Common myeloid progenitor, CD34-positive (primary cell): ENCODE results near the gene SNX2. TPM values are rescaled to one million over a fixed set of nuclear protein-coding genes. Genes with fewer than 3 reads are reported as not detected.

Experiments
- CTCF ChIA-PET: fragments of 350-600 bp; sonication (Branson Sonifier 250); formaldehyde crosslinking; loops from one replicate; lab custom pipeline; 2021; ENCODE audit warnings: antibody characterized with exemption; lab: Charles Lee
- POLR2A ChIA-PET: fragments of 350-600 bp; sonication (Branson Sonifier 250); formaldehyde crosslinking; loops from one replicate; lab custom pipeline; 2021; ENCODE audit warnings: antibody characterized with exemption; lab: Charles Lee
- DNase-seq, 3 donors: peaks; one replicate each; pipeline versions ENCODE4 v3.0.0 to v3.0.0-alpha.2; 2013
- H3K27ac ChIP-seq, 2 experiments: 1 replicate in 1 of 2; 2 replicates in 1 of 2; pipeline ENCODE4 v1.7.0; 2013; ENCODE audit warnings: inconsistent platforms in 2 of 2, low read length in 2 of 2, mild to moderate bottlenecking in 2 of 2, low read depth in 1 of 2, moderate library complexity in 1 of 2; ENCODE audit not compliant: severe bottlenecking in 2 of 2, insufficient read depth in 1 of 2, poor library complexity in 1 of 2
- H3K27me3 ChIP-seq, 5 experiments: replicated peaks in 2 of 5; 1 replicate in 3 of 5; 2 replicates in 2 of 5; pipeline versions ENCODE4 v1.6.1 to v1.7.0; 2013; ENCODE audit warnings: low read length in 4 of 5, mild to moderate bottlenecking in 2 of 5, moderate library complexity in 2 of 5, inconsistent platforms in 1 of 5; ENCODE audit not compliant: insufficient read depth in 5 of 5, control insufficient read depth in 4 of 5
- H3K36me3 ChIP-seq, 4 experiments: 1 replicate in 2 of 4; 2 replicates in 2 of 4; pipeline versions ENCODE4 v1.6.1 to v1.7.0; 2013; ENCODE audit warnings: low read length in 3 of 4, control low read depth in 1 of 4, mild to moderate bottlenecking in 1 of 4; ENCODE audit not compliant: control insufficient read depth in 4 of 4, insufficient read depth in 4 of 4
- H3K4me1 ChIP-seq, 4 experiments: 1 replicate in 3 of 4; 2 replicates in 1 of 4; pipeline versions ENCODE4 v1.6.1 to v1.7.1; 2013; ENCODE audit warnings: low read length in 3 of 4, mild to moderate bottlenecking in 3 of 4, control low read depth in 1 of 4, inconsistent platforms in 1 of 4, moderate library complexity in 1 of 4; ENCODE audit not compliant: control insufficient read depth in 4 of 4, insufficient read depth in 4 of 4; ENCODE audit errors: control extremely low read depth in 1 of 4
- H3K4me3 ChIP-seq, 7 experiments: 1 replicate in 4 of 7; 2 replicates in 3 of 7; pipeline versions ENCODE4 v1.5.1 to v1.7.0; 2013; ENCODE audit warnings: mild to moderate bottlenecking in 7 of 7, low read length in 6 of 7, moderate library complexity in 6 of 7, inconsistent platforms in 2 of 7, low read depth in 2 of 7, control low read depth in 1 of 7; ENCODE audit not compliant: insufficient read depth in 4 of 7, control insufficient read depth in 1 of 7; ENCODE audit errors: extremely low read depth in 1 of 7
- H3K9me3 ChIP-seq, 5 experiments: 1 replicate in 4 of 5; 2 replicates in 1 of 5; pipeline versions ENCODE4 v1.6.1 to v1.7.1; 2013; ENCODE audit warnings: low read length in 4 of 5, mild to moderate bottlenecking in 2 of 5, inconsistent platforms in 1 of 5, low read depth in 1 of 5, moderate library complexity in 1 of 5; ENCODE audit not compliant: control insufficient read depth in 4 of 5, insufficient read depth in 2 of 5; ENCODE audit errors: control extremely low read depth in 1 of 5
- WGBS: methylation state at CpG from one replicate; pipeline ENCODE4 v1.1.5; 2013; ENCODE audit not compliant: insufficient coverage; 5-methylcytosine and 5-hydroxymethylcytosine counted together
- polyA plus RNA-seq: library from polyadenylated mRNA; unstranded; fragments of 120-200 nt; gene quantifications from one replicate; pipeline ENCODE4 v1.2.1, GENCODE V29; 2013

Gene SNX2
- polyA plus RNA-seq = 132 TPM

GRCh38 chr5:122774861-122775549 is at the start of gene SNX2:
Gene SNX2, plus strand, starts transcription at chr5:122775080. Its CDS starts 24 bp downstream, at chr5:122775104.
- DNase-seq = peak; percentile 89 to 94 (median 92)
- no peaks in the 10 kb centered on the region for H3K9me3 ChIP-seq
- peak within 1 kb of the TSS; percentile 93 to 97 for H3K27ac ChIP-seq
- H3K4me1 ChIP-seq = peaks cover 20 to 23% (median 21%) of the 10 kb centered on the region in 4 experiments
- peak within 1 kb of the TSS; percentile 83 to 100 (median 98) for H3K4me3 ChIP-seq
- ChIA-PET CTCF (interaction anchor here (1.3 to 1.7 kb wide), 2 partner anchors 13 to 14 kb away, joined by 3 to 8 read pairs; no protein-coding TSS in a partner anchor), POLR2A (interaction anchor here (0.8 kb wide), 1 partner anchor 71 kb away, joined by 3 read pairs; no protein-coding TSS in a partner anchor)
- no peaks in the 10 kb centered on the region for H3K27me3 ChIP-seq
- 0% methylated on average over 55 of the region's 67 CpGs for WGBS
- H3K36me3 ChIP-seq = peaks cover 0 to 2% (median 0%) of the 10 kb centered on the region in 4 experiments

GRCh38 chr5:122727112-122727541 is 47.8 kb upstream of the SNX2 start:
- DNase-seq = no peak
- CTCF ChIA-PET = no interaction called here
- no peak overlapping the region for H3K27ac ChIP-seq
- H3K27me3 ChIP-seq = no peaks in the 10 kb centered on the region
- POLR2A ChIA-PET = no interaction called here
- H3K4me3 ChIP-seq = no peak overlapping the region
- H3K4me1 ChIP-seq = no peaks in the 10 kb centered on the region
- H3K9me3 ChIP-seq = no peaks in the 10 kb centered on the region
- WGBS = 100% methylated on average over 1 of the region's 4 CpGs
- H3K36me3 ChIP-seq = no peaks in the 10 kb centered on the region

GRCh38 chr5:122730037-122730436 is 44.8 kb upstream of the SNX2 start:
- no peaks in the 10 kb centered on the region for H3K27me3 ChIP-seq
- no peak overlapping the region for H3K4me3 ChIP-seq
- ChIA-PET POLR2A (no interaction called here), CTCF (no interaction called here)
- H3K36me3 ChIP-seq = no peaks in the 10 kb centered on the region
- H3K27ac ChIP-seq = no peak overlapping the region
- WGBS = no CpG with 5 or more reads among the region's 1 CpG
- DNase-seq = no peak
- no peaks in the 10 kb centered on the region for H3K4me1 ChIP-seq
- H3K9me3 ChIP-seq = no peaks in the 10 kb centered on the region

- ChIA-PET POLR2A (no interaction called here), CTCF (no interaction called here)
- Histone ChIP-seq H3K27me3 (no peaks in the 10 kb centered on the region), H3K4me1 (peaks cover 0 to 1% (median 0%) of the 10 kb centered on the region in 4 experiments), H3K9me3 (no peaks in the 10 kb centered on the region), H3K4me3 (no peak overlapping the region), H3K27ac (no peak overlapping the region), H3K36me3 (no peaks in the 10 kb centered on the region)
- WGBS = no CpG with 5 or more reads among the region's 1 CpG
- DNase-seq = no peak
Observed at GRCh38 chr5:122730456-122730855, 44.4 kb upstream of the SNX2 start.

- ChIA-PET CTCF (interaction anchor here (1.1 kb wide), 1 partner anchor 33 kb away, joined by 3 read pairs; no protein-coding TSS in a partner anchor), POLR2A (no interaction called here)
- Histone ChIP-seq H3K4me1 (peaks cover 0 to 13% (median 6%) of the 10 kb centered on the region in 4 experiments), H3K9me3 (no peaks in the 10 kb centered on the region), H3K36me3 (no peaks in the 10 kb centered on the region), H3K27me3 (no peaks in the 10 kb centered on the region), H3K27ac (no peak overlapping the region), H3K4me3 (no peak overlapping the region)
- peak in 1 of 3 donors; percentile 6 for DNase-seq
- WGBS = 48% methylated on average over 4 of the region's 9 CpGs
Observed at GRCh38 chr5:122736086-122736845, 38.6 kb upstream of the SNX2 start.

- Histone ChIP-seq H3K9me3 (no peaks in the 10 kb centered on the region), H3K36me3 (no peaks in the 10 kb centered on the region), H3K4me3 (no peak overlapping the region), H3K4me1 (peaks cover 0 to 13% (median 6%) of the 10 kb centered on the region in 4 experiments), H3K27ac (no peak overlapping the region), H3K27me3 (peaks cover 0 to 2% (median 0%) of the 10 kb centered on the region in 5 experiments)
- POLR2A ChIA-PET = no interaction called here
- DNase-seq = no peak
- CTCF ChIA-PET = no interaction called here
Observed at GRCh38 chr5:122738088-122738487, 36.8 kb upstream of the SNX2 start.

GRCh38 chr5:122741681-122742080 is 33.2 kb upstream of the SNX2 start:
- ChIA-PET CTCF (no interaction called here), POLR2A (no interaction called here)
- Histone ChIP-seq H3K27ac (no peak overlapping the region), H3K4me3 (no peak overlapping the region), H3K27me3 (peaks cover 0 to 2% (median 0%) of the 10 kb centered on the region in 5 experiments), H3K36me3 (no peaks in the 10 kb centered on the region), H3K4me1 (peaks cover 0 to 2% (median 0%) of the 10 kb centered on the region in 4 experiments), H3K9me3 (no peaks in the 10 kb centered on the region)
- DNase-seq = no peak
- WGBS = 92% methylated on average over 1 of the region's 2 CpGs
